Natural killer cell (primary cell): ENCODE results near the gene TTC6. TPM values are rescaled to one million over a fixed set of nuclear protein-coding genes. Genes with fewer than 3 reads are reported as not detected.

Experiments
- ATAC-seq, 3 donors: fragments of 150-1000 bp in 2 of 3; fragments of 200-7000 bp in 1 of 3; cut with Tn5 transposase; 1 replicate in 1 of 3; 2 replicates in 2 of 3; pipeline ENCODE4 v1.10.0; 2021; ENCODE audit warnings: mild to moderate bottlenecking in 2 of 3, moderate library complexity in 2 of 3
- DNase-seq, 2 donors: peaks; one replicate each; pipeline versions ENCODE4 v3.0.0 to v3.0.0-alpha.2; 2013 to 2021; ENCODE audit warnings: mixed read lengths in 1 of 2
- H3K27ac ChIP-seq: one replicate; pipeline ENCODE4 v1.5.1; 2013; ENCODE audit warnings: mild to moderate bottlenecking, low read length
- H3K27me3 ChIP-seq: one replicate; pipeline ENCODE4 v1.6.1; 2013; ENCODE audit warnings: low read length; ENCODE audit not compliant: control insufficient read depth, insufficient read depth
- H3K36me3 ChIP-seq: one replicate; pipeline ENCODE4 v1.6.1; 2013; ENCODE audit warnings: low read length; ENCODE audit not compliant: control insufficient read depth, insufficient read depth
- H3K4me1 ChIP-seq: one replicate; pipeline ENCODE4 v1.6.1; 2013; ENCODE audit warnings: low read length; ENCODE audit not compliant: control insufficient read depth, insufficient read depth
- H3K4me3 ChIP-seq: one replicate; pipeline ENCODE4 v1.5.1; 2013; ENCODE audit warnings: low read length
- H3K9me3 ChIP-seq: one replicate; pipeline ENCODE4 v1.6.1; 2013; ENCODE audit warnings: low read length; ENCODE audit not compliant: control insufficient read depth, insufficient read depth
- H3K27ac Mint-ChIP-seq, 2 donors: one replicate each; pipeline ENCODE4 v1.8.0; 2022; ENCODE audit warnings: mild to moderate bottlenecking in 2 of 2, mixed read lengths in 2 of 2, moderate library complexity in 1 of 2
- H3K27me3 Mint-ChIP-seq, 2 donors: one replicate each; pipeline ENCODE4 v1.8.0; 2022; ENCODE audit warnings: low read depth in 2 of 2, mixed read lengths in 2 of 2
- H3K36me3 Mint-ChIP-seq: one replicate; pipeline ENCODE4 v1.8.0; 2022; ENCODE audit warnings: mixed read lengths
- H3K4me1 Mint-ChIP-seq, 2 donors: one replicate each; pipeline ENCODE4 v1.8.0; 2022; ENCODE audit warnings: mixed read lengths in 2 of 2
- H3K4me3 Mint-ChIP-seq: one replicate; pipeline ENCODE4 v1.8.0; 2022; ENCODE audit warnings: mild to moderate bottlenecking, moderate library complexity, mixed read lengths
- H3K9me3 Mint-ChIP-seq, 2 donors: one replicate each; pipeline ENCODE4 v1.8.0; 2022; ENCODE audit warnings: mixed read lengths in 2 of 2
- CTCF ChIP-seq: fragments of 200-600 bp; IDR thresholded peaks from one replicate; pipeline ENCODE4 v1.8.0; 2022; ENCODE audit warnings: antibody characterized with exemption
- WGBS: methylation state at CpG from one replicate; pipeline ENCODE4 v1.1.7; 2013; ENCODE audit warnings: missing lambda C conversion rate; ENCODE audit not compliant: insufficient coverage; 5-methylcytosine and 5-hydroxymethylcytosine counted together
- intact Hi-C: fragments of 100-400 bp; cut with micrococcal nuclease; formaldehyde crosslinking; loops from one replicate; pipeline ENCODE4 v1.14.2; 2022
- total RNA-seq, 4 donors: library from RNA; stranded (reverse); fragments of 120-200 nt in 1 of 4; gene quantifications; one replicate each; pipeline versions ENCODE4 v1.2.3 to v1.2.4, GENCODE V29; 2013 to 2022

TTC6 gene
- total RNA-seq, 3 donors from 2014 or later (not counting 1 experiment from before 2014, with no cell fraction given): not detected

- Mint-ChIP-seq H3K36me3 (peaks cover 23% of the 10 kb centered on the region), H3K4me1 (no peaks in the 10 kb centered on the region), H3K27me3 (peaks cover 5 to 11% of the 10 kb centered on the region in 2 donors), H3K27ac (no peak overlapping the region), H3K9me3 (peaks cover 8 to 11% of the 10 kb centered on the region in 2 donors), H3K4me3 (no peak overlapping the region)
- 36% methylated on average over 1 of the region's 1 CpG for WGBS
- peaks cover 22% of the 10 kb centered on the region for H3K9me3 ChIP-seq
- no peaks in the 10 kb centered on the region for H3K36me3 ChIP-seq
- H3K27ac ChIP-seq: no peak overlapping the region
- no peak for TF ChIP-seq CTCF
- no peak overlapping the region for H3K4me3 ChIP-seq
- intact Hi-C loops: no loop called here
- H3K27me3 ChIP-seq: peaks cover 2% of the 10 kb centered on the region
- ATAC-seq: no peak
- DNase-seq: no peak
- H3K4me1 ChIP-seq: no peaks in the 10 kb centered on the region
Measured at GRCh38 chr14:37618498-37619028, 23.1 kb downstream of the TTC6 start.

GRCh38 chr14:37620856-37621255 lies 25.4 kb downstream of the TTC6 start:
- no peaks in the 10 kb centered on the region for H3K4me1 ChIP-seq
- intact Hi-C loops: no loop called here
- no peak overlapping the region for H3K4me3 ChIP-seq
- DNase-seq (no peak), ATAC-seq (no peak)
- no peak for TF ChIP-seq CTCF
- peaks cover 17% of the 10 kb centered on the region for H3K9me3 ChIP-seq
- no peak overlapping the region for H3K27ac ChIP-seq
- no peaks in the 10 kb centered on the region for H3K36me3 ChIP-seq
- H3K27me3 ChIP-seq: peaks cover 2% of the 10 kb centered on the region
- H3K4me3 Mint-ChIP-seq: no peak overlapping the region
- H3K4me1 Mint-ChIP-seq: no peaks in the 10 kb centered on the region
- peaks cover 5 to 6% of the 10 kb centered on the region in 2 donors for H3K9me3 Mint-ChIP-seq
- peaks cover 18% of the 10 kb centered on the region for H3K36me3 Mint-ChIP-seq
- H3K27me3 Mint-ChIP-seq: peaks cover 6 to 11% of the 10 kb centered on the region in 2 donors
- no peak overlapping the region for H3K27ac Mint-ChIP-seq

- H3K36me3 ChIP-seq: no peaks in the 10 kb centered on the region
- no peak for ATAC-seq
- no peak for TF ChIP-seq CTCF
Measured at GRCh38 chr14:37622231-37622923, 26.9 kb downstream of the TTC6 start.

More at GRCh38 chr14:37622231-37622923, 26.9 kb downstream of the TTC6 start:
- H3K4me1 Mint-ChIP-seq: no peaks in the 10 kb centered on the region
- WGBS: 11% methylated on average over 81 of the region's 81 CpGs
- intact Hi-C loops: no loop called here
- no peak overlapping the region for H3K27ac ChIP-seq
- H3K36me3 Mint-ChIP-seq: peaks cover 12% of the 10 kb centered on the region
- H3K27ac Mint-ChIP-seq: no peak overlapping the region
- H3K4me3 Mint-ChIP-seq: no peak overlapping the region
- peaks cover 7% of the 10 kb centered on the region for H3K9me3 ChIP-seq
- no peak overlapping the region for H3K4me3 ChIP-seq
- peaks cover 2% of the 10 kb centered on the region for H3K27me3 ChIP-seq
- no peak for DNase-seq
- H3K9me3 Mint-ChIP-seq: peaks cover 0 to 4% of the 10 kb centered on the region in 2 donors
- H3K4me1 ChIP-seq: no peaks in the 10 kb centered on the region
- H3K27me3 Mint-ChIP-seq: peaks cover 6 to 11% of the 10 kb centered on the region in 2 donors
